ENCODE data around the gene CDYL.
A peak's percentile ranks its signal among the peaks of the same experiment; 100 is the strongest.

Gene CDYL

GRCh38 chr6:4790158-4790899, 14.1 kb downstream of the CDYL start:
- Histone ChIP-seq H3K4me1 (ENCODE audit: control insufficient read depth, insufficient read depth, low read length) (no peaks in the 10 kb centered on the region), H3K9ac (ENCODE audit: low read depth, low read length) (no peak overlapping the region), H3K9me3 (replicated peaks; ENCODE audit: low read length) (no peaks in the 10 kb centered on the region)

GRCh38 chr6:4794140-4794707, 18.0 kb downstream of the CDYL start:
- H3K9ac ChIP-seq (ENCODE audit: low read depth, low read length), result no peak overlapping the region
- H3K4me3 ChIP-seq (ENCODE audit: low read length), result no peak overlapping the region
- no peaks in the 10 kb centered on the region for H3K27me3 ChIP-seq (ENCODE audit: control insufficient read depth, insufficient read depth, low read length)
- no peaks in the 10 kb centered on the region for H3K36me3 ChIP-seq (ENCODE audit: insufficient read depth, low read length)
- no peak overlapping the region for H3K4me2 ChIP-seq (ENCODE audit: low read length)
- no peaks in the 10 kb centered on the region for H3K4me1 ChIP-seq (ENCODE audit: control insufficient read depth, insufficient read depth, low read length)
- no peaks in the 10 kb centered on the region for H3K9me3 ChIP-seq (replicated peaks; ENCODE audit: low read length)

More at GRCh38 chr6:4790158-4790899, 14.1 kb downstream of the CDYL start:
- Histone ChIP-seq H3K36me3 (ENCODE audit: insufficient read depth, low read length) (no peaks in the 10 kb centered on the region), H3K4me2 (ENCODE audit: low read length) (no peak overlapping the region), H3K4me3 (ENCODE audit: low read length) (no peak overlapping the region), H3K27me3 (ENCODE audit: control insufficient read depth, insufficient read depth, low read length) (no peaks in the 10 kb centered on the region)

- Histone ChIP-seq H3K27me3 (ENCODE audit: control insufficient read depth, insufficient read depth, low read length) (no peaks in the 10 kb centered on the region), H3K4me1 (ENCODE audit: control insufficient read depth, insufficient read depth, low read length) (no peaks in the 10 kb centered on the region), H3K9ac (ENCODE audit: low read depth, low read length) (no peak overlapping the region), H3K4me3 (ENCODE audit: low read length) (no peak overlapping the region), H3K4me2 (ENCODE audit: low read length) (no peak overlapping the region), H3K36me3 (ENCODE audit: insufficient read depth, low read length) (no peaks in the 10 kb centered on the region), H3K9me3 (replicated peaks; ENCODE audit: low read length) (no peaks in the 10 kb centered on the region)
Observed at GRCh38 chr6:4797587-4797986, 21.4 kb downstream of the CDYL start.

GRCh38 chr6:4799912-4800311, 23.7 kb downstream of the CDYL start:
- peaks cover 5% of the 10 kb centered on the region for H3K4me1 ChIP-seq (ENCODE audit: control insufficient read depth, insufficient read depth, low read length)
- no peaks in the 10 kb centered on the region for H3K27me3 ChIP-seq (ENCODE audit: control insufficient read depth, insufficient read depth, low read length)
- no peak overlapping the region for H3K4me2 ChIP-seq (ENCODE audit: low read length)
- no peak overlapping the region for H3K4me3 ChIP-seq (ENCODE audit: low read length)
- H3K9ac ChIP-seq (ENCODE audit: low read depth, low read length), result no peak overlapping the region
- H3K9me3 ChIP-seq (replicated peaks; ENCODE audit: low read length), result no peaks in the 10 kb centered on the region
- H3K36me3 ChIP-seq (ENCODE audit: insufficient read depth, low read length), result no peaks in the 10 kb centered on the region

- Histone ChIP-seq H3K9me3 (replicated peaks; ENCODE audit: low read length) (no peaks in the 10 kb centered on the region), H3K4me1 (ENCODE audit: control insufficient read depth, insufficient read depth, low read length) (peaks cover 5% of the 10 kb centered on the region), H3K4me3 (ENCODE audit: low read length) (no peak overlapping the region), H3K27me3 (ENCODE audit: control insufficient read depth, insufficient read depth, low read length) (no peaks in the 10 kb centered on the region), H3K36me3 (ENCODE audit: insufficient read depth, low read length) (no peaks in the 10 kb centered on the region), H3K4me2 (ENCODE audit: low read length) (no peak overlapping the region), H3K9ac (ENCODE audit: low read depth, low read length) (no peak overlapping the region)
Observed at GRCh38 chr6:4800662-4801061, 24.5 kb downstream of the CDYL start.

- no peak overlapping the region for H3K9ac ChIP-seq (ENCODE audit: low read depth, low read length)
Observed at GRCh38 chr6:4801491-4802110, 25.4 kb downstream of the CDYL start.

GRCh38 chr6:4802312-4802935, 26.2 kb downstream of the CDYL start:
- H3K36me3 ChIP-seq (ENCODE audit: insufficient read depth, low read length), result no peaks in the 10 kb centered on the region
- no peaks in the 10 kb centered on the region for H3K9me3 ChIP-seq (replicated peaks; ENCODE audit: low read length)
- peaks cover 5% of the 10 kb centered on the region for H3K4me1 ChIP-seq (ENCODE audit: control insufficient read depth, insufficient read depth, low read length)
- H3K27me3 ChIP-seq (ENCODE audit: control insufficient read depth, insufficient read depth, low read length), result no peaks in the 10 kb centered on the region
- H3K4me3 ChIP-seq (ENCODE audit: low read length), result no peak overlapping the region
- no peak overlapping the region for H3K9ac ChIP-seq (ENCODE audit: low read depth, low read length)
- no peak overlapping the region for H3K4me2 ChIP-seq (ENCODE audit: low read length)

More at GRCh38 chr6:4801491-4802110, 25.4 kb downstream of the CDYL start:
- H3K4me2 ChIP-seq (ENCODE audit: low read length), result no peak overlapping the region
- H3K27me3 ChIP-seq (ENCODE audit: control insufficient read depth, insufficient read depth, low read length), result no peaks in the 10 kb centered on the region
- no peaks in the 10 kb centered on the region for H3K9me3 ChIP-seq (replicated peaks; ENCODE audit: low read length)
- no peaks in the 10 kb centered on the region for H3K36me3 ChIP-seq (ENCODE audit: insufficient read depth, low read length)
- H3K4me1 ChIP-seq (ENCODE audit: control insufficient read depth, insufficient read depth, low read length), result peaks cover 5% of the 10 kb centered on the region
- no peak overlapping the region for H3K4me3 ChIP-seq (ENCODE audit: low read length)

GRCh38 chr6:4803343-4803744, 27.1 kb downstream of the CDYL start:
- Histone ChIP-seq H3K4me2 (ENCODE audit: low read length) (no peak overlapping the region), H3K9ac (ENCODE audit: low read depth, low read length) (no peak overlapping the region), H3K36me3 (ENCODE audit: insufficient read depth, low read length) (no peaks in the 10 kb centered on the region), H3K4me1 (ENCODE audit: control insufficient read depth, insufficient read depth, low read length) (peaks cover 5% of the 10 kb centered on the region), H3K4me3 (ENCODE audit: low read length) (no peak overlapping the region), H3K9me3 (replicated peaks; ENCODE audit: low read length) (no peaks in the 10 kb centered on the region), H3K27me3 (ENCODE audit: control insufficient read depth, insufficient read depth, low read length) (no peaks in the 10 kb centered on the region)

GRCh38 chr6:4804095-4804494, 27.9 kb downstream of the CDYL start:
- no peaks in the 10 kb centered on the region for H3K36me3 ChIP-seq (ENCODE audit: insufficient read depth, low read length)
- no peak overlapping the region for H3K9ac ChIP-seq (ENCODE audit: low read depth, low read length)
- no peaks in the 10 kb centered on the region for H3K9me3 ChIP-seq (replicated peaks; ENCODE audit: low read length)
- peaks cover 5% of the 10 kb centered on the region for H3K4me1 ChIP-seq (ENCODE audit: control insufficient read depth, insufficient read depth, low read length)
- no peak overlapping the region for H3K4me2 ChIP-seq (ENCODE audit: low read length)
- no peak overlapping the region for H3K4me3 ChIP-seq (ENCODE audit: low read length)
- no peaks in the 10 kb centered on the region for H3K27me3 ChIP-seq (ENCODE audit: control insufficient read depth, insufficient read depth, low read length)

- peak overlapping the region; percentile 40 for H3K4me2 ChIP-seq (ENCODE audit: low read length)
- H3K4me1 ChIP-seq (ENCODE audit: control insufficient read depth, insufficient read depth, low read length), result peaks cover 14% of the 10 kb centered on the region
- no peak overlapping the region for H3K9ac ChIP-seq (ENCODE audit: low read depth, low read length)
Observed at GRCh38 chr6:4805553-4806336, 29.5 kb downstream of the CDYL start.

GRCh38 chr6:4806337-4806725, 30.1 kb downstream of the CDYL start:
- no peak overlapping the region for H3K9ac ChIP-seq (ENCODE audit: low read depth, low read length)
- H3K36me3 ChIP-seq (ENCODE audit: insufficient read depth, low read length), result no peaks in the 10 kb centered on the region
- H3K4me2 ChIP-seq (ENCODE audit: low read length), result no peak overlapping the region
- H3K4me1 ChIP-seq (ENCODE audit: control insufficient read depth, insufficient read depth, low read length), result peaks cover 15% of the 10 kb centered on the region
- H3K27me3 ChIP-seq (ENCODE audit: control insufficient read depth, insufficient read depth, low read length), result no peaks in the 10 kb centered on the region
- H3K4me3 ChIP-seq (ENCODE audit: low read length), result no peak overlapping the region
- H3K9me3 ChIP-seq (replicated peaks; ENCODE audit: low read length), result no peaks in the 10 kb centered on the region

More at GRCh38 chr6:4805553-4806336, 29.5 kb downstream of the CDYL start:
- Histone ChIP-seq H3K9me3 (replicated peaks; ENCODE audit: low read length) (no peaks in the 10 kb centered on the region), H3K36me3 (ENCODE audit: insufficient read depth, low read length) (no peaks in the 10 kb centered on the region), H3K4me3 (ENCODE audit: low read length) (no peak overlapping the region), H3K27me3 (ENCODE audit: control insufficient read depth, insufficient read depth, low read length) (no peaks in the 10 kb centered on the region)
